Keratinocyte (primary cell): Measurements from ENCODE around the gene TMEM125. TPM values are rescaled to one million over a fixed set of nuclear protein-coding genes. Genes with fewer than 3 reads are reported as not detected.

ENCODE experiments used
- DNase-seq: peaks from one replicate; pipeline ENCODE4 v3.0.0-alpha.2; 2011; ENCODE audit warnings: low read depth, missing footprints, low spot score
- FAIRE-seq: peaks from 2 replicates; lab custom pipeline; 2011; peaks lifted over from hg19 to GRCh38; lab: Jason Lieb, UNC
- H2AFZ ChIP-seq: 2 replicates; pipeline ENCODE4 v1.6.0; 2012; ENCODE audit warnings: low read length, control low read depth, inconsistent platforms; ENCODE audit not compliant: control insufficient read depth
- H3K27ac ChIP-seq: 2 replicates; pipeline ENCODE4 v1.5.1; 2011; ENCODE audit warnings: low read length; ENCODE audit not compliant: control insufficient read depth, insufficient read depth
- H3K27me3 ChIP-seq: 3 replicates; pipeline ENCODE4 v1.6.0; 2011; ENCODE audit warnings: low read length; ENCODE audit not compliant: control insufficient read depth, insufficient read depth; ENCODE audit errors: extremely low read depth
- H3K36me3 ChIP-seq, 2 experiments: 2 replicates in 1 of 2; 3 replicates in 1 of 2; pipeline ENCODE4 v1.5.1; 2011; ENCODE audit warnings: low read length in 2 of 2, mild to moderate bottlenecking in 1 of 2; ENCODE audit not compliant: control insufficient read depth in 2 of 2, insufficient read depth in 2 of 2; ENCODE audit errors: extremely low read depth in 1 of 2
- H3K4me1 ChIP-seq: 3 replicates; pipeline ENCODE4 v1.5.1; 2011; ENCODE audit warnings: low read length; ENCODE audit not compliant: control insufficient read depth, insufficient read depth; ENCODE audit errors: extremely low read depth
- H3K4me2 ChIP-seq: 3 replicates; pipeline ENCODE4 v1.6.0; 2011; ENCODE audit warnings: low read depth, low read length; ENCODE audit not compliant: control insufficient read depth, insufficient read depth; ENCODE audit errors: extremely low read depth
- H3K4me3 ChIP-seq, 3 experiments: fragments of 200-600 bp in 1 of 3; sonication (generic) in 1 of 3; 2 replicates in 2 of 3; 3 replicates in 1 of 3; pipeline ENCODE4 v1.5.1; 2011 to 2016; ENCODE audit warnings: low read length in 3 of 3, mild to moderate bottlenecking in 3 of 3, control low read depth in 2 of 3, inconsistent platforms in 1 of 3, low read depth in 1 of 3, mixed read lengths in 1 of 3, mixed run types in 1 of 3, moderate library complexity in 1 of 3; ENCODE audit not compliant: control insufficient read depth in 2 of 3, insufficient read depth in 2 of 3; ENCODE audit errors: extremely low read depth in 1 of 3
- H3K79me2 ChIP-seq: 2 replicates; pipeline ENCODE4 v1.6.0; 2012; ENCODE audit warnings: low read length; ENCODE audit not compliant: control insufficient read depth, insufficient read depth
- H3K9ac ChIP-seq: 3 replicates; pipeline ENCODE4 v1.6.0; 2011; ENCODE audit warnings: low read length; ENCODE audit not compliant: control insufficient read depth, insufficient read depth; ENCODE audit errors: extremely low read depth
- H3K9me1 ChIP-seq: 3 replicates; pipeline ENCODE4 v1.6.0; 2011; ENCODE audit warnings: low read length; ENCODE audit not compliant: control insufficient read depth, insufficient read depth; ENCODE audit errors: extremely low read depth
- H3K9me3 ChIP-seq: 2 replicates; pipeline ENCODE4 v1.5.1; 2012; ENCODE audit warnings: low read depth, low read length; ENCODE audit not compliant: control insufficient read depth
- H4K20me1 ChIP-seq: 3 replicates; pipeline ENCODE4 v1.6.0; 2011; ENCODE audit warnings: low read length; ENCODE audit not compliant: control insufficient read depth, insufficient read depth; ENCODE audit errors: extremely low read depth
- EZH2 ChIP-seq: IDR thresholded peaks from one replicate; pipeline ENCODE4 v1.6.1; 2012; ENCODE audit warnings: inconsistent platforms, mild to moderate bottlenecking, low read length, moderate library complexity
- dilution Hi-C: fragments of 300-500 bp; cut with MboI; formaldehyde crosslinking; loops from one replicate; pipeline ENCODE4 v1.7.0; 2020; ENCODE audit warnings: low sequenced_read_pairs; ENCODE audit not compliant: extremely low pct_ligation_motif_present
- polyA plus RNA-seq, 5 experiments: library from polyadenylated mRNA; depleted of rRNA in 3 of 5; stranded (reverse) in 3 of 5; stranded (forward) in 1 of 5; unstranded in 1 of 5; fragments of >200 nt; gene quantifications; 1 replicate in 1 of 5; 2 replicates in 3 of 5; 3 replicates in 1 of 5; pipeline versions ENCODE4 v1.2.1 to v1.2.3, GENCODE V29; 2011 to 2012; ENCODE audit warnings: missing spikeins in 2 of 5, low read depth in 1 of 5, low replicate concordance in 1 of 5
- TF ChIP-seq, protein P1 (sequence below), 3 experiments: IDR thresholded peaks in 1 of 3; conservative IDR thresholded peaks in 1 of 3; optimal IDR thresholded peaks in 1 of 3; 2 replicates in 2 of 3; 3 replicates in 1 of 3; pipeline versions ENCODE3 to v1.5.1; 2011; ENCODE audit warnings: low read length in 3 of 3, mild to moderate bottlenecking in 3 of 3, moderate library complexity in 2 of 3, control low read depth in 1 of 3, inconsistent platforms in 1 of 3; ENCODE audit not compliant: insufficient read depth in 2 of 3; ENCODE audit errors: extremely low read depth in 1 of 3

TMEM125 gene
- polyA plus RNA-seq, 1 donor (not counting 4 experiments of a cell fraction or from before 2014, with no cell fraction given) = 0.92 TPM

DNA sequence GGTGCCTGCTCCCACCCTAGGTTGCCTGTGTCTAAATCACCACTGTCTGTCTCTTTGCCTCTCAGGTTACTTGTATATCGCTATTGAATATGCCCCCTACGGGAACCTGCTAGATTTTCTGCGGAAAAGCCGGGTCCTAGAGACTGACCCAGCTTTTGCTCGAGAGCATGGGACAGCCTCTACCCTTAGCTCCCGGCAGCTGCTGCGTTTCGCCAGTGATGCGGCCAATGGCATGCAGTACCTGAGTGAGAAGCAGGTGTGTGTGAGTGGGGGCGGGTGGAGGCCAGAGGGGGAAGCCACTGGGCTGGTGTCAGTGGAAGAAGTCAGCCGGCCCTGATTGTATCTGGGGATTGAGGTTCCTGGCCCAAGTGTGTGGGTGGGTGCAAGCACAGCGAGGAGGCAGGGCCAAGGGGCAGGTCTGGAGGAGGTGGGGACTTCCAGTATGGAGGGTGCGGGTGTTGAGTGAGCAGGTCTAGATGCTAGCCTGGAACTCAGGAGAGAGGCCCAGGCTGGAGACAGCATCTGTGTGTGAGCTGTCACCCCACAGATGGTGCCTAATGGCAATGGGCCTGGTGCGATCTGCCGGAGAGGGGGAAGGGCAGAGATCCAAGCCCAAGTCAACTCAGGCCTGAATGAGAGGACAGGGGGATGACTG lies 48.2 kb downstream of the TMEM125 start:
- no peak overlapping the region for H2AFZ ChIP-seq
- DNase-seq (no peak), FAIRE-seq (no peak)
- H3K9ac ChIP-seq = no peak overlapping the region
- no peaks in the 10 kb centered on the region for H3K4me1 ChIP-seq
- H3K4me3 ChIP-seq = no peak overlapping the region
- no peak overlapping the region for H3K27ac ChIP-seq
- no peaks in the 10 kb centered on the region for H3K9me1 ChIP-seq
- no peaks in the 10 kb centered on the region for H3K36me3 ChIP-seq
- dilution Hi-C loops = no loop called here
- TF ChIP-seq, protein P1, sequence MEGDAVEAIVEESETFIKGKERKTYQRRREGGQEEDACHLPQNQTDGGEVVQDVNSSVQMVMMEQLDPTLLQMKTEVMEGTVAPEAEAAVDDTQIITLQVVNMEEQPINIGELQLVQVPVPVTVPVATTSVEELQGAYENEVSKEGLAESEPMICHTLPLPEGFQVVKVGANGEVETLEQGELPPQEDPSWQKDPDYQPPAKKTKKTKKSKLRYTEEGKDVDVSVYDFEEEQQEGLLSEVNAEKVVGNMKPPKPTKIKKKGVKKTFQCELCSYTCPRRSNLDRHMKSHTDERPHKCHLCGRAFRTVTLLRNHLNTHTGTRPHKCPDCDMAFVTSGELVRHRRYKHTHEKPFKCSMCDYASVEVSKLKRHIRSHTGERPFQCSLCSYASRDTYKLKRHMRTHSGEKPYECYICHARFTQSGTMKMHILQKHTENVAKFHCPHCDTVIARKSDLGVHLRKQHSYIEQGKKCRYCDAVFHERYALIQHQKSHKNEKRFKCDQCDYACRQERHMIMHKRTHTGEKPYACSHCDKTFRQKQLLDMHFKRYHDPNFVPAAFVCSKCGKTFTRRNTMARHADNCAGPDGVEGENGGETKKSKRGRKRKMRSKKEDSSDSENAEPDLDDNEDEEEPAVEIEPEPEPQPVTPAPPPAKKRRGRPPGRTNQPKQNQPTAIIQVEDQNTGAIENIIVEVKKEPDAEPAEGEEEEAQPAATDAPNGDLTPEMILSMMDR (optimal IDR thresholded peaks at IDR 0.05 in 1 of 3, IDR thresholded peaks at IDR 0.05 in 1 of 3, conservative IDR thresholded peaks at IDR 0.05 in 1 of 3; ENCODE audit: extremely low read depth in 1 of 3, insufficient read depth in 2 of 3, low read length in 3 of 3) = no peak
- TF ChIP-seq EZH2 = no peak
- H3K79me2 ChIP-seq = no peaks in the 10 kb centered on the region
- H3K9me3 ChIP-seq = no peaks in the 10 kb centered on the region
- H3K27me3 ChIP-seq = no peaks in the 10 kb centered on the region
- no peak overlapping the region for H3K4me2 ChIP-seq
- H4K20me1 ChIP-seq = no peaks in the 10 kb centered on the region

DNA sequence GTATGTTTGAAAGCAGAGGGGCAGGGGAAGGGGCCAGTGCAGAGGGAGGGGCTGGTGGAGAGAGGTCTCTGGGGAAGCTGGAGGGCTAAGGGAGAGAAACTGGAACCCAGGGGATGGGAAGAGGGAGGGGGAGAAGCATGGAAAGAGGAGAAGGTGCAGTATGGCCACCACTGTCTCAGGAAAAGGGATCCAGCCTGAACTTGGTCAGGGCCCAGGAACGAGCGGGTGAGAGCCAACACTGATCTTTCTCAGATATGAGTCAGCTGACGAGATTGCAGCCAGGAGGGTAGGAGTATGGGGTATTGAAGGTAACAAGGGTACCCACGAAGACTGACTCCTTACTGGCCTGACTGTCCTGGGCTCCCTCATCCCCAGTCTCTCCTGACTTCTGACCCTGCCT lies 49.0 kb downstream of the TMEM125 start:
- H3K36me3 ChIP-seq = no peaks in the 10 kb centered on the region
- no peak overlapping the region for H3K27ac ChIP-seq
- H3K9me1 ChIP-seq = no peaks in the 10 kb centered on the region
- TF ChIP-seq EZH2 = no peak
- TF ChIP-seq, protein P1 (optimal IDR thresholded peaks at IDR 0.05 in 1 of 3, IDR thresholded peaks at IDR 0.05 in 1 of 3, conservative IDR thresholded peaks at IDR 0.05 in 1 of 3; ENCODE audit: extremely low read depth in 1 of 3, insufficient read depth in 2 of 3, low read length in 3 of 3) = no peak
- no peak overlapping the region for H2AFZ ChIP-seq
- H3K79me2 ChIP-seq = no peaks in the 10 kb centered on the region
- dilution Hi-C loops = no loop called here
- FAIRE-seq (no peak), DNase-seq (no peak)
- no peaks in the 10 kb centered on the region for H3K27me3 ChIP-seq
- H4K20me1 ChIP-seq = no peaks in the 10 kb centered on the region
- no peaks in the 10 kb centered on the region for H3K4me1 ChIP-seq
- no peak overlapping the region for H3K9ac ChIP-seq
- no peak overlapping the region for H3K4me2 ChIP-seq
- H3K9me3 ChIP-seq = no peaks in the 10 kb centered on the region
- H3K4me3 ChIP-seq = no peak overlapping the region
